GM12878 (cell line): ENCODE data around the gene MEI1. TPM values are rescaled to one million over a fixed set of nuclear protein-coding genes. Genes with fewer than 3 reads are reported as not detected.

Experiments
- BCL11A ChIP-seq: IDR thresholded peaks from 2 replicates; pipeline ENCODE4 v1.6.1; 2011; ENCODE audit warnings: low read depth, low read length
- CBX3 ChIP-seq: fragments of 200-600 bp; sonication (generic); IDR thresholded peaks from 2 replicates; pipeline ENCODE4 v1.6.1; 2016; ENCODE audit warnings: low read depth, borderline replicate concordance
- ELK1 ChIP-seq: IDR thresholded peaks from 2 replicates; pipeline ENCODE4 v1.6.1; 2012; ENCODE audit warnings: low read depth, low read length, improper control_type of control experiment
- EP300 ChIP-seq, 2 experiments: fragments of 150-350 bp in 1 of 2; IDR thresholded peaks; 2 replicates each; pipeline ENCODE4 v1.6.1; 2011 to 2012; ENCODE audit warnings: low read depth in 2 of 2, low read length in 2 of 2, borderline replicate concordance in 1 of 2, improper control_type of control experiment in 1 of 2, inconsistent platforms in 1 of 2; ENCODE audit not compliant: control insufficient read depth in 1 of 2
- ETV6 ChIP-seq, 2 experiments: fragments of 450-650 bp in 1 of 2; IDR thresholded peaks in 1 of 2; conservative IDR thresholded peaks in 1 of 2; 2 replicates each; pipeline ENCODE4 v1.6.1; 2014; ENCODE audit warnings: antibody characterized with exemption in 1 of 2, borderline replicate concordance in 1 of 2, low read depth in 1 of 2, mild to moderate bottlenecking in 1 of 2, moderate library complexity in 1 of 2
- FOXK2 ChIP-seq: fragments of 450-650 bp; IDR thresholded peaks from 2 replicates; pipeline ENCODE4 v1.6.1; 2017; ENCODE audit warnings: mild to moderate bottlenecking, moderate library complexity
- FOXM1 ChIP-seq: IDR thresholded peaks from 2 replicates; pipeline ENCODE4 v1.6.1; 2012; ENCODE audit warnings: low read depth, mild to moderate bottlenecking, inconsistent platforms, low read length, moderate library complexity
- HDGF ChIP-seq: fragments of 450-650 bp; IDR thresholded peaks from 2 replicates; pipeline ENCODE4 v1.6.1; 2016; ENCODE audit warnings: antibody characterized with exemption
- PKNOX1 ChIP-seq: fragments of 450-650 bp; IDR thresholded peaks from 2 replicates; pipeline ENCODE4 v1.6.1; 2016; ENCODE audit warnings: mild to moderate bottlenecking
- RAD21 ChIP-seq: IDR thresholded peaks from 2 replicates; pipeline ENCODE4 v1.6.1; 2011; ENCODE audit warnings: mild to moderate bottlenecking, low read depth, low read length, moderate library complexity; ENCODE audit not compliant: insufficient read depth
- REST ChIP-seq: IDR thresholded peaks from 2 replicates; pipeline ENCODE4 v1.6.1; 2012; ENCODE audit warnings: mild to moderate bottlenecking, low read depth, low read length
- SMAD5 ChIP-seq: IDR thresholded peaks from 2 replicates; pipeline ENCODE4 v1.6.1; 2016; ENCODE audit warnings: antibody characterized with exemption, low read depth
- STAT3 ChIP-seq: IDR thresholded peaks from 2 replicates; pipeline ENCODE4 v1.6.1; 2011; ENCODE audit warnings: low read depth, low read length, improper control_type of control experiment
- TCF3 ChIP-seq: IDR thresholded peaks from 2 replicates; pipeline ENCODE4 v1.6.1; 2012; ENCODE audit warnings: low read depth, mild to moderate bottlenecking, low read length, borderline replicate concordance; ENCODE audit not compliant: insufficient read depth
- ZBTB40 ChIP-seq: fragments of 450-650 bp; IDR thresholded peaks from 2 replicates; pipeline ENCODE4 v1.6.1; 2016; ENCODE audit warnings: mild to moderate bottlenecking, moderate library complexity, borderline replicate concordance
- ZNF217 ChIP-seq: fragments of 450-650 bp; IDR thresholded peaks from 2 replicates; pipeline ENCODE4 v1.6.1; 2017; ENCODE audit warnings: antibody characterized with exemption, mild to moderate bottlenecking
- polyA plus RNA-seq, 11 experiments: library from polyadenylated mRNA; depleted of rRNA in 4 of 11; unstranded in 6 of 11; stranded (reverse) in 5 of 11; fragments of >200 nt; fragmentation: Nextera tagmentation in 4 of 11; fragmentation: Illumina TruSeq in 1 of 11; extraction: Ambion mirVana in 4 of 11; extraction: Trizol in 1 of 11; gene quantifications; 1 replicate in 1 of 11; 2 replicates in 10 of 11; pipeline versions ENCODE4 v1.2.1 to v1.2.3, GENCODE V29; 2011 to 2016; ENCODE audit warnings: inconsistent platforms in 2 of 11, missing spikeins in 2 of 11, low read depth in 1 of 11
- total RNA-seq, 4 experiments: library from RNA; depleted of rRNA in 3 of 4; stranded (reverse); fragments of >200 nt in 3 of 4; fragmentation: Illumina TruSeq in 1 of 4; extraction: Trizol in 1 of 4; gene quantifications; 2 replicates each; pipeline versions ENCODE4 v1.2.1 to v1.2.3, GENCODE V29; 2013 to 2021

Gene MEI1
- total and polyA plus RNA-seq, 10 of the 15 experiments (the other 5 are each of a cell fraction or from before 2014, with no cell fraction given), result 27.9 to 48.9 (median 35.8) TPM

- no peak for TF ChIP-seq BCL11A
- no peak for TF ChIP-seq RAD21
- TF ChIP-seq SMAD5, result no peak
- TF ChIP-seq PKNOX1, result peak; percentile 51
- no peak for TF ChIP-seq FOXM1
- no peak for TF ChIP-seq CBX3
- TF ChIP-seq ZNF217, result no peak
- no peak; the same call in 1 of the 2 replicates for TF ChIP-seq HDGF
- TF ChIP-seq TCF3, result peak; percentile 65; the same call in 1 of the 2 replicates
- no peak for TF ChIP-seq ETV6 (conservative IDR thresholded peaks at IDR 0.05 in 1 of 2, IDR thresholded peaks at IDR 0.05 in 1 of 2; ENCODE audit: borderline replicate concordance in 1 of 2, low read depth in 1 of 2)
- TF ChIP-seq ELK1, result no peak
- no peak for TF ChIP-seq ZBTB40
- no peak for TF ChIP-seq FOXK2
- no peak for TF ChIP-seq EP300 (IDR thresholded peaks at IDR 0.05; ENCODE audit: borderline replicate concordance in 1 of 2, control insufficient read depth in 1 of 2, low read depth in 2 of 2, low read length in 2 of 2)
- TF ChIP-seq REST, result no peak
- TF ChIP-seq STAT3, result no peak
Measured at GRCh38 chr22:41833369-41834004, 134.2 kb downstream of the MEI1 start (continued).
